ENCODE results near the gene EPYC. TPM values are rescaled to one million over a fixed set of nuclear protein-coding genes. Genes with fewer than 3 reads are reported as not detected.

EPYC gene
- total and polyA plus RNA-seq, 2 experiments from 2014 or later = 0.27 to 0.40 TPM

GRCh38 chr12:90978117-90978770 lies 26.5 kb downstream of the EPYC start:
- Histone ChIP-seq H4K20me1 (ENCODE audit: insufficient read depth, poor library complexity, severe bottlenecking) (no peaks in the 10 kb centered on the region), H3K27me3 (no peaks in the 10 kb centered on the region), H3K4me1 (ENCODE audit: insufficient read depth) (peaks cover 8% of the 10 kb centered on the region), H3K4me2 (no peak overlapping the region), H3K36me3 (replicated peaks; ENCODE audit: insufficient read depth, low read depth) (no peaks in the 10 kb centered on the region), H3K9me2 (replicated peaks; ENCODE audit: insufficient read depth) (no peaks in the 10 kb centered on the region), H3K4me3 (no peak overlapping the region), H2AFZ (no peak overlapping the region), H3K27ac (peak overlapping the region; percentile 1), H3K9me3 (ENCODE audit: low read depth) (no peaks in the 10 kb centered on the region), H3K79me2 (no peaks in the 10 kb centered on the region)
- WGBS (ENCODE audit: low lambda C conversion rate, missing lambda C conversion rate) = 22% methylated on average over 1 of the region's 1 CpG
- no peak for TF ChIP-seq EZH2 (IDR thresholded peaks at IDR 0.05; ENCODE audit: borderline replicate concordance)
- TF ChIP-seq CTCF (IDR thresholded peaks at IDR 0.05; ENCODE audit: poor library complexity) = peak; percentile 87
- TF ChIP-seq EZH2phosphoT487 (IDR thresholded peaks at IDR 0.05; ENCODE audit: low read depth, severe bottlenecking, unreplicated experiment) = no peak
- DNase-seq (ENCODE audit: low spot score) = peak; percentile 69

GRCh38 chr12:90977224-90977623 lies 27.5 kb downstream of the EPYC start:
- no peak overlapping the region for H3K4me3 ChIP-seq
- H3K27ac ChIP-seq = no peak overlapping the region
- no peak for DNase-seq (ENCODE audit: low spot score)
- H3K4me1 ChIP-seq (ENCODE audit: insufficient read depth) = peaks cover 8% of the 10 kb centered on the region
- H3K27me3 ChIP-seq = no peaks in the 10 kb centered on the region
- H3K9me2 ChIP-seq (replicated peaks; ENCODE audit: insufficient read depth) = no peaks in the 10 kb centered on the region
- no peak overlapping the region for H3K4me2 ChIP-seq
- 61% methylated on average over 1 of the region's 1 CpG for WGBS (ENCODE audit: low lambda C conversion rate, missing lambda C conversion rate)
- TF ChIP-seq EZH2phosphoT487 (IDR thresholded peaks at IDR 0.05; ENCODE audit: low read depth, severe bottlenecking, unreplicated experiment) = no peak
- no peak for TF ChIP-seq EZH2 (IDR thresholded peaks at IDR 0.05; ENCODE audit: borderline replicate concordance)
- TF ChIP-seq CTCF (IDR thresholded peaks at IDR 0.05; ENCODE audit: poor library complexity) = no peak
- no peaks in the 10 kb centered on the region for H4K20me1 ChIP-seq (ENCODE audit: insufficient read depth, poor library complexity, severe bottlenecking)
- no peak overlapping the region for H2AFZ ChIP-seq
- no peaks in the 10 kb centered on the region for H3K79me2 ChIP-seq
- no peaks in the 10 kb centered on the region for H3K9me3 ChIP-seq (ENCODE audit: low read depth)
- no peaks in the 10 kb centered on the region for H3K36me3 ChIP-seq (replicated peaks; ENCODE audit: insufficient read depth, low read depth)

- H3K9me2 ChIP-seq (replicated peaks; ENCODE audit: insufficient read depth) = no peaks in the 10 kb centered on the region
- H3K4me3 ChIP-seq = no peak overlapping the region
- H4K20me1 ChIP-seq (ENCODE audit: insufficient read depth, poor library complexity, severe bottlenecking) = no peaks in the 10 kb centered on the region
- H3K9me3 ChIP-seq (ENCODE audit: low read depth) = no peaks in the 10 kb centered on the region
- no peaks in the 10 kb centered on the region for H3K27me3 ChIP-seq
- no peaks in the 10 kb centered on the region for H3K79me2 ChIP-seq
- H2AFZ ChIP-seq = no peak overlapping the region
- no peak for TF ChIP-seq EZH2 (IDR thresholded peaks at IDR 0.05; ENCODE audit: borderline replicate concordance)
- TF ChIP-seq CTCF (IDR thresholded peaks at IDR 0.05; ENCODE audit: poor library complexity) = no peak
- no peak for TF ChIP-seq EZH2phosphoT487 (IDR thresholded peaks at IDR 0.05; ENCODE audit: low read depth, severe bottlenecking, unreplicated experiment)
- DNase-seq (ENCODE audit: low spot score) = no peak
- no peaks in the 10 kb centered on the region for H3K36me3 ChIP-seq (replicated peaks; ENCODE audit: insufficient read depth, low read depth)
- no peaks in the 10 kb centered on the region for H3K4me1 ChIP-seq (ENCODE audit: insufficient read depth)
- no peak overlapping the region for H3K27ac ChIP-seq
- H3K4me2 ChIP-seq = no peak overlapping the region
Observed at GRCh38 chr12:90974286-90974685, 30.5 kb downstream of the EPYC start.

- no peaks in the 10 kb centered on the region for H3K9me2 ChIP-seq (replicated peaks; ENCODE audit: insufficient read depth)
- H2AFZ ChIP-seq = no peak overlapping the region
- H3K4me1 ChIP-seq (ENCODE audit: insufficient read depth) = no peaks in the 10 kb centered on the region
- no peaks in the 10 kb centered on the region for H3K27me3 ChIP-seq
- H4K20me1 ChIP-seq (ENCODE audit: insufficient read depth, poor library complexity, severe bottlenecking) = no peaks in the 10 kb centered on the region
- H3K36me3 ChIP-seq (replicated peaks; ENCODE audit: insufficient read depth, low read depth) = no peaks in the 10 kb centered on the region
- no peaks in the 10 kb centered on the region for H3K9me3 ChIP-seq (ENCODE audit: low read depth)
- H3K4me2 ChIP-seq = no peak overlapping the region
- no peak overlapping the region for H3K4me3 ChIP-seq
- TF ChIP-seq EZH2phosphoT487 (IDR thresholded peaks at IDR 0.05; ENCODE audit: low read depth, severe bottlenecking, unreplicated experiment) = no peak
- TF ChIP-seq CTCF (IDR thresholded peaks at IDR 0.05; ENCODE audit: poor library complexity) = no peak
- no peak for TF ChIP-seq EZH2 (IDR thresholded peaks at IDR 0.05; ENCODE audit: borderline replicate concordance)
- no peak for DNase-seq (ENCODE audit: low spot score)
- H3K27ac ChIP-seq = no peak overlapping the region
- no peaks in the 10 kb centered on the region for H3K79me2 ChIP-seq
Observed at GRCh38 chr12:90972226-90972625, 32.5 kb downstream of the EPYC start.
